Measurements from ENCODE around the gene UCKL1.

Gene UCKL1

GRCh38 chr20:63982937-63983336 lies 26.7 kb upstream of the UCKL1 start:
- Histone ChIP-seq H3K4me3 (no peak overlapping the region), H3K27me3 (no peaks in the 10 kb centered on the region), H3K36me3 (peaks cover 35 to 55% (median 49%) of the 10 kb centered on the region in 3 donors), H3K27ac (no peak overlapping the region), H3K9me3 (no peaks in the 10 kb centered on the region), H3K4me1 (peaks cover 0 to 50% (median 39%) of the 10 kb centered on the region in 4 donors)
- intact Hi-C loops (cut with DNase I; ENCODE audit: low total_unique reads), result no loop called here
- no peak for DNase-seq
- TF ChIP-seq CTCF (IDR thresholded peaks at IDR 0.05), result no peak

- Histone ChIP-seq H3K27ac (peak within 1 kb of the TSS; percentile 87 to 89), H3K9me3 (no peaks in the 10 kb centered on the region), H3K27me3 (no peaks in the 10 kb centered on the region), H3K4me1 (peaks cover 0 to 51% (median 39%) of the 10 kb centered on the region in 4 donors), H3K36me3 (peaks cover 23 to 36% (median 30%) of the 10 kb centered on the region in 3 donors), H3K4me3 (peak within 1 kb of the TSS; percentile 97 to 98)
- TF ChIP-seq CTCF (IDR thresholded peaks at IDR 0.05), result peak; percentile 60 to 81
- DNase-seq, result peak; percentile 91 to 96
- intact Hi-C loops (cut with DNase I; ENCODE audit: low total_unique reads), result no loop called here
Observed at GRCh38 chr20:63980806-63981728, 24.9 kb upstream of the UCKL1 start, which contains the start of gene PRPF6. Gene PRPF6 (plus strand): TSS chr20:63981132. CDS start chr20:63981246, 114 bp downstream.

- intact Hi-C loops (cut with DNase I; ENCODE audit: low total_unique reads), result no loop called here
- peak overlapping the region; percentile 87 to 89 for H3K27ac ChIP-seq
- H3K4me1 ChIP-seq, result peaks cover 0 to 51% (median 39%) of the 10 kb centered on the region in 4 donors
- H3K4me3 ChIP-seq, result peak overlapping the region; percentile 97 to 98
- peaks cover 16 to 29% (median 23%) of the 10 kb centered on the region in 3 donors for H3K36me3 ChIP-seq
- no peak for DNase-seq
- no peaks in the 10 kb centered on the region for H3K9me3 ChIP-seq
- H3K27me3 ChIP-seq, result no peaks in the 10 kb centered on the region
- no peak for TF ChIP-seq CTCF (IDR thresholded peaks at IDR 0.05)
Observed at GRCh38 chr20:63980317-63980805, 24.1 kb upstream of the UCKL1 start.

GRCh38 chr20:63979557-63980316 lies 23.5 kb upstream of the UCKL1 start, which contains the start of gene SAMD10:
Gene SAMD10 (minus strand): TSS chr20:63979642. CDS start chr20:63979467, 175 bp downstream.
- peak within 1 kb of the TSS; percentile 97 to 98 for H3K4me3 ChIP-seq
- intact Hi-C loops (cut with DNase I; ENCODE audit: low total_unique reads), result loop anchor here (5.0 kb wide), 1 partner anchor 87 kb away; no protein-coding TSS in a partner anchor
- peak in 1 of 2 donors; percentile 69 for DNase-seq

More at GRCh38 chr20:63979557-63980316, 23.5 kb upstream of the UCKL1 start, which contains the start of gene SAMD10:
- peak within 1 kb of the TSS; percentile 35 to 89 for H3K27ac ChIP-seq
- H3K9me3 ChIP-seq, result no peaks in the 10 kb centered on the region
- peak in 1 of 2 experiments; percentile 15 for TF ChIP-seq CTCF (IDR thresholded peaks at IDR 0.05)
- peaks cover 10 to 23% (median 17%) of the 10 kb centered on the region in 3 donors for H3K36me3 ChIP-seq
- H3K4me1 ChIP-seq, result peaks cover 0 to 51% (median 39%) of the 10 kb centered on the region in 4 donors
- H3K27me3 ChIP-seq, result no peaks in the 10 kb centered on the region
